ENCODE results near the gene ADARB1. TPM values are rescaled to one million over a fixed set of nuclear protein-coding genes. Genes with fewer than 3 reads are reported as not detected.
A peak's percentile ranks its signal among the peaks of the same experiment; 100 is the strongest.

The ADARB1 gene
- polyA plus RNA-seq, 1 of the 3 experiments (the other 2 are of a cell fraction): 7.8 TPM

- Histone ChIP-seq H3K9me3 (no peaks in the 10 kb centered on the region), H3K4me1 (ENCODE audit: control insufficient read depth in 1 of 2, insufficient read depth in 2 of 2, low read depth in 1 of 2, low read length in 1 of 2) (peaks cover 10 to 20% of the 10 kb centered on the region in 2 experiments; a peak in 3 of 4 replicates), H3K9ac (peak overlapping the region; percentile 48), H3F3A (replicated peaks; ENCODE audit: insufficient read depth) (peaks cover 8% of the 10 kb centered on the region), H3K4me3 (ENCODE audit: low read depth in 2 of 2, low read length in 1 of 2) (peak overlapping the region; percentile 78 to 93), H4K20me1 (ENCODE audit: insufficient read depth) (no peaks in the 10 kb centered on the region), H3K27me3 (ENCODE audit: insufficient read depth) (no peaks in the 10 kb centered on the region), H3K9me2 (no peaks in the 10 kb centered on the region), H2AFZ (ENCODE audit: low read depth) (no peak overlapping the region), H3K79me2 (ENCODE audit: insufficient read depth) (peaks cover 43% of the 10 kb centered on the region), H3K36me3 (replicated peaks in 1 of 2; ENCODE audit: control insufficient read depth in 1 of 2, insufficient read depth in 2 of 2, low read length in 1 of 2) (no peaks in the 10 kb centered on the region), H3K4me2 (peak overlapping the region; percentile 89), H3K27ac (ENCODE audit: low read depth in 2 of 2, low read length in 1 of 2) (peak overlapping the region in 1 of 2 experiments; percentile 26; a peak in 1 of 4 replicates)
- ChIA-PET CTCF (interaction anchor here (0.6 to 5.6 kb wide), 4 partner anchors 17 to 62 kb away, joined by 3 to 30 read pairs (median 12); no protein-coding TSS in a partner anchor), POLR2A (no interaction called here)
- DNase-seq: no peak
- WGBS (ENCODE audit: low lambda C conversion rate): 60% methylated on average over 18 of the region's 18 CpGs
- TF ChIP-seq PBX3 (IDR thresholded peaks at IDR 0.05): no peak
- TF ChIP-seq MAX (IDR thresholded peaks at IDR 0.05; ENCODE audit: low read depth): no peak
- no peak for TF ChIP-seq MEF2A (IDR thresholded peaks at IDR 0.05; ENCODE audit: borderline replicate concordance, low read depth)
- no peak for TF ChIP-seq REST (IDR thresholded peaks at IDR 0.05; ENCODE audit: low read depth, low read length)
- no peak for TF ChIP-seq USF2 (IDR thresholded peaks at IDR 0.05; ENCODE audit: borderline replicate concordance, low read depth, low read length)
- no peak for TF ChIP-seq USF1 (IDR thresholded peaks at IDR 0.05; ENCODE audit: borderline replicate concordance, low read depth)
- TF ChIP-seq TEAD4 (IDR thresholded peaks at IDR 0.05; ENCODE audit: borderline replicate concordance, insufficient read depth): no peak
- TF ChIP-seq GATA2 (CRISPR knock-in tag; IDR thresholded peaks at IDR 0.05): no peak
- TF ChIP-seq ELF1 (IDR thresholded peaks at IDR 0.05): no peak
- TF ChIP-seq SIN3A (IDR thresholded peaks at IDR 0.05; ENCODE audit: borderline replicate concordance, low read depth, low read length): no peak
- no peak for TF ChIP-seq RCOR1 (IDR thresholded peaks at IDR 0.05; ENCODE audit: low read length)
- no peak for TF ChIP-seq FOSL2 (IDR thresholded peaks at IDR 0.05; ENCODE audit: borderline replicate concordance, low read depth)
- no peak for TF ChIP-seq IRF3 (IDR thresholded peaks at IDR 0.05; ENCODE audit: low read depth, low read length)
- no peak for TF ChIP-seq NFIC (IDR thresholded peaks at IDR 0.05; ENCODE audit: borderline replicate concordance)
- TF ChIP-seq RXRA (IDR thresholded peaks at IDR 0.05; ENCODE audit: borderline replicate concordance, low read depth): no peak
- TF ChIP-seq RAD21 (IDR thresholded peaks at IDR 0.05; ENCODE audit: low read length): no peak
- TF ChIP-seq MXI1 (IDR thresholded peaks at IDR 0.05; ENCODE audit: low read depth, low read length): no peak
- TF ChIP-seq EP300 (IDR thresholded peaks at IDR 0.05; ENCODE audit: borderline replicate concordance in 1 of 2, low read depth in 1 of 2, low read length in 1 of 2): no peak
- no peak for TF ChIP-seq GABPA (IDR thresholded peaks at IDR 0.05; ENCODE audit: low read depth)
- no peak for TF ChIP-seq SMC3 (IDR thresholded peaks at IDR 0.05; ENCODE audit: low read depth, low read length)
Measured at GRCh38 chr21:45075596-45076244, 1.3 kb downstream of the ADARB1 start.
